Measurements from ENCODE around the gene TPM2.

- no peak for TF ChIP-seq EZH2 (IDR thresholded peaks at IDR 0.05; ENCODE audit: low read length, unreplicated experiment)
- no peak for TF ChIP-seq CTCF (conservative IDR thresholded peaks at IDR 0.05; ENCODE audit: low read depth, low read length)
These were observed 4.8 kb downstream of the TPM2 start for GRCh38 chr9:35684921-35685320.
